ENCODE results near the gene CADM1.

The CADM1 gene

GRCh38 chr11:115311949-115312348 lies 192.3 kb downstream of the CADM1 start:
- no peak for TF ChIP-seq CTCF (IDR thresholded peaks at IDR 0.05; ENCODE audit: low read depth, low read length, missing control alignments)
- in situ Hi-C loops (cut with HindIII; ENCODE audit: low sequenced_read_pairs): no loop called here

GRCh38 chr11:115306689-115307088 lies 197.5 kb downstream of the CADM1 start:
- in situ Hi-C loops (cut with HindIII; ENCODE audit: low sequenced_read_pairs): no loop called here
- DNase-seq (ENCODE audit: low read depth): no peak
- H3K4me3 ChIP-seq (ENCODE audit: low read depth, low read length): no peak overlapping the region
- TF ChIP-seq CTCF (IDR thresholded peaks at IDR 0.05; ENCODE audit: low read depth, low read length, missing control alignments): no peak

More at GRCh38 chr11:115311949-115312348, 192.3 kb downstream of the CADM1 start:
- no peak overlapping the region for H3K4me3 ChIP-seq (ENCODE audit: low read depth, low read length)
- no peak for DNase-seq (ENCODE audit: low read depth)

- H3K4me3 ChIP-seq (ENCODE audit: low read depth, low read length): no peak overlapping the region
- no peak for DNase-seq (ENCODE audit: low read depth)
- in situ Hi-C loops (cut with HindIII; ENCODE audit: low sequenced_read_pairs): no loop called here
- no peak for TF ChIP-seq CTCF (IDR thresholded peaks at IDR 0.05; ENCODE audit: low read depth, low read length, missing control alignments)
Measured at GRCh38 chr11:115304774-115305472, 199.3 kb downstream of the CADM1 start.

- H3K4me3 ChIP-seq (ENCODE audit: low read depth, low read length): no peak overlapping the region
- no peak for DNase-seq (ENCODE audit: low read depth)
- in situ Hi-C loops (cut with HindIII; ENCODE audit: low sequenced_read_pairs): no loop called here
- TF ChIP-seq CTCF (IDR thresholded peaks at IDR 0.05; ENCODE audit: low read depth, low read length, missing control alignments): no peak
Measured at GRCh38 chr11:115303929-115304531, 200.2 kb downstream of the CADM1 start.

GRCh38 chr11:115302946-115303703 lies 201.1 kb downstream of the CADM1 start:
- H3K4me3 ChIP-seq (ENCODE audit: low read depth, low read length): no peak overlapping the region
- no peak for TF ChIP-seq CTCF (IDR thresholded peaks at IDR 0.05; ENCODE audit: low read depth, low read length, missing control alignments)
- DNase-seq (ENCODE audit: low read depth): no peak
- in situ Hi-C loops (cut with HindIII; ENCODE audit: low sequenced_read_pairs): no loop called here

GRCh38 chr11:115300660-115301428 lies 203.4 kb downstream of the CADM1 start:
- TF ChIP-seq CTCF (IDR thresholded peaks at IDR 0.05; ENCODE audit: low read depth, low read length, missing control alignments): no peak
- in situ Hi-C loops (cut with HindIII; ENCODE audit: low sequenced_read_pairs): no loop called here
- no peak overlapping the region for H3K4me3 ChIP-seq (ENCODE audit: low read depth, low read length)
- DNase-seq (ENCODE audit: low read depth): no peak

Data from astrocyte of the cerebellum (primary cell).